Memory B cell (primary cell): ENCODE results near the gene CCDC39.
"Not testable (repeated sequence)": the region's sequence is repeated elsewhere in the genome, so short reads cannot be mapped to it uniquely, and the experiment has no call there.

Experiments used
- ATAC-seq: fragments of 150-1000 bp; cut with Tn5 transposase; 2 replicates; pipeline ENCODE4 v1.10.0; 2021; ENCODE audit warnings: low read depth, mild to moderate bottlenecking, moderate library complexity
- DNase-seq, 2 donors: peaks; one replicate each; pipeline ENCODE4 v3.0.0; 2022; ENCODE audit warnings: low spot score in 2 of 2
- H3K27ac Mint-ChIP-seq: one replicate; pipeline ENCODE4 v1.8.0; 2022; ENCODE audit warnings: mild to moderate bottlenecking, moderate library complexity, mixed read lengths
- H3K27me3 Mint-ChIP-seq: one replicate; pipeline ENCODE4 v1.8.0; 2022; ENCODE audit warnings: mixed read lengths
- H3K36me3 Mint-ChIP-seq: one replicate; pipeline ENCODE4 v1.8.0; 2022; ENCODE audit warnings: mild to moderate bottlenecking, mixed read lengths
- H3K4me1 Mint-ChIP-seq: one replicate; pipeline ENCODE4 v1.8.0; 2022; ENCODE audit warnings: mixed read lengths
- H3K4me3 Mint-ChIP-seq: one replicate; pipeline ENCODE4 v1.8.0; 2022; ENCODE audit warnings: mild to moderate bottlenecking, moderate library complexity, mixed read lengths
- H3K9me3 Mint-ChIP-seq: one replicate; pipeline ENCODE4 v1.8.0; 2022; ENCODE audit warnings: mixed read lengths

Gene CCDC39

GRCh38 chr3:180657094-180657493, 22.2 kb downstream of the CCDC39 start:
- H3K4me1 Mint-ChIP-seq: no peaks in the 10 kb centered on the region
- H3K9me3 Mint-ChIP-seq: no peaks in the 10 kb centered on the region
- no peak overlapping the region for H3K4me3 Mint-ChIP-seq
- DNase-seq (no peak), ATAC-seq (no peak)
- H3K36me3 Mint-ChIP-seq: no peaks in the 10 kb centered on the region
- H3K27ac Mint-ChIP-seq: no peak overlapping the region
- no peaks in the 10 kb centered on the region for H3K27me3 Mint-ChIP-seq

DNA sequence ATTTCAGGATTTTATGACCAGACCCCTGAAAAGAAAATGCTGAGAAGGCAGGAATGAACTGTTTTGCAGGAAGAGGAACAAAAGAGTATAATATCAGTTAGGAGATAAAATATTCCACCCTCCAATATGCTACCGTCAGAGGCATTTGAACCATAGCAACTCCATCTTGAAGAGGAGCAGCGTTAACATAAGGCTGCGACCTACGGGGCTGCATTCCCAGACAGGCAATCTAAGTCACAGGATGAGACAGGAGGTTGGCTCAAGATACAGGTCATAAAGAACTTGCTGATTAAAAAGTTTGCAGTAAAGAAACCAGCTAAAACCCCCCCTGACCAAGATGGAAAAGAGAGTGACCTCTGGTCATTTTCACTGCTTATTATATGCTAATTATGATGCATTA, 22.9 kb downstream of the CCDC39 start:
- no peaks in the 10 kb centered on the region for H3K4me1 Mint-ChIP-seq
- H3K4me3 Mint-ChIP-seq: no peak overlapping the region
- H3K27me3 Mint-ChIP-seq: no peaks in the 10 kb centered on the region
- ATAC-seq (no peak), DNase-seq (no peak)
- H3K27ac Mint-ChIP-seq: no peak overlapping the region
- H3K36me3 Mint-ChIP-seq: no peaks in the 10 kb centered on the region
- no peaks in the 10 kb centered on the region for H3K9me3 Mint-ChIP-seq

DNA sequence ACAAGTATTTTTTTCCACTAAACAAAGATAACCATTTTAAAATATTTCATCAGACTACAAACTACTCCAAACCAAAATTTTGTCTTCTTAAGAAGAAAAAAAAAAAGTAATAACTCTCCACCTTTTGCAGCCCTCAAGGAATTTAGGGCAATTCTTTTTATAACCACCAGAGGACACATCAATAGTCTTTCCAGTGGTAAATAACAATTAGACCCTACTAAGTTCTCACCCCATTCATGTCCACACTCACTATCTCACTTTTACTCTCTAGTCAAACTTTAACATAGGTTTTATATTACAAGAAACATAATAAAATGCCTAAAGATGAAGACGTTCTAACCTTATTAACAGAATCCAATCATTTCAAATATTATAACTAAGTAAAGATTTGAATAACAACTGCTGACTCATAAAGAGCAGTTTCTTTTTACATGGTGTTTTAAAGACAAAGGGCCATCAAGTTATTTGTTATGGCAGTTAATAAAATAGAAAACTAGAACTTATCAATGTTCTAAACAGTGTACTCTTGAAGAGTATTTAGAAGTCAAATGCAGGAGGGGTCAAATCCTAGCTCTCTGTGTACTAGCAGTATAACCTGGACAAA, 33.0 kb downstream of the CCDC39 start:
- Mint-ChIP-seq H3K27me3 (peaks cover 11% of the 10 kb centered on the region), H3K9me3 (no peaks in the 10 kb centered on the region), H3K4me1 (no peaks in the 10 kb centered on the region), H3K4me3 (no peak overlapping the region), H3K36me3 (no peaks in the 10 kb centered on the region), H3K27ac (no peak overlapping the region)
- DNase-seq (no peak), ATAC-seq (no peak)

- peaks cover 10% of the 10 kb centered on the region for H3K27me3 Mint-ChIP-seq
- DNase-seq: no peak
- H3K9me3 Mint-ChIP-seq: no peaks in the 10 kb centered on the region
- H3K27ac Mint-ChIP-seq: no peak overlapping the region
- no peaks in the 10 kb centered on the region for H3K36me3 Mint-ChIP-seq
- no peak overlapping the region for H3K4me3 Mint-ChIP-seq
- H3K4me1 Mint-ChIP-seq: no peaks in the 10 kb centered on the region
- no peak for ATAC-seq
These were observed 38.3 kb downstream of the CCDC39 start for GRCh38 chr3:180640987-180641386.

- Mint-ChIP-seq H3K27ac (no peak overlapping the region), H3K36me3 (no peaks in the 10 kb centered on the region), H3K27me3 (peaks cover 27% of the 10 kb centered on the region), H3K4me3 (no peak overlapping the region), H3K9me3 (no peaks in the 10 kb centered on the region), H3K4me1 (no peaks in the 10 kb centered on the region)
- ATAC-seq (no peak), DNase-seq (no peak)
These were observed 45.6 kb downstream of the CCDC39 start for GRCh38 chr3:180633722-180634121.

GRCh38 chr3:180631317-180631716, 48.0 kb downstream of the CCDC39 start:
- H3K4me1 Mint-ChIP-seq: no peaks in the 10 kb centered on the region
- no peak for ATAC-seq
- no peak overlapping the region for H3K27ac Mint-ChIP-seq
- H3K36me3 Mint-ChIP-seq: no peaks in the 10 kb centered on the region
- peaks cover 27% of the 10 kb centered on the region for H3K27me3 Mint-ChIP-seq
- DNase-seq: no peak
- no peak overlapping the region for H3K4me3 Mint-ChIP-seq
- no peaks in the 10 kb centered on the region for H3K9me3 Mint-ChIP-seq

DNA sequence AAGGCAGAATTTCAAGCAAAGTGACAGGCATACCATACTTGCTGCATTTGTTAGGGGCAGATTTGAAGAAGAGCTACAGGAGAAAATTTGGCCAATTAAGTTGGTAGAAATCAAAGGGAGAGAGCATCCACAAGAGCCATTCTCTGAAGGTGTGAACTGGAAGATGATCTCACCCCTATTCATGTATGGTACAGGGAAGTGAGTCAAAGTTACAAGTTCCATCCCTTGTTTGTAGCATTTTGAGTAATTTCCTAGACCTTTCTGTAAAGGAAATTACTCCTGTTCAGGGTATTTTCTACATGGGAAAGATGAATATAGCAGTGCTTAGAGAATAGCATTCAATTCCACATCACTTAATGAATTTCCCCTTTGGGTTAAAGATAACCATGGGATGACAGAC, 48.9 kb downstream of the CCDC39 start:
- ATAC-seq: no peak
- H3K27ac Mint-ChIP-seq: no peak overlapping the region
- no peak overlapping the region for H3K4me3 Mint-ChIP-seq
- no peaks in the 10 kb centered on the region for H3K9me3 Mint-ChIP-seq
- H3K36me3 Mint-ChIP-seq: peaks cover 7% of the 10 kb centered on the region
- H3K27me3 Mint-ChIP-seq: peaks cover 22% of the 10 kb centered on the region
- no peak for DNase-seq
- no peaks in the 10 kb centered on the region for H3K4me1 Mint-ChIP-seq

GRCh38 chr3:180626844-180627243, 52.4 kb downstream of the CCDC39 start:
- H3K9me3 Mint-ChIP-seq: peaks cover 12% of the 10 kb centered on the region
- peaks cover 28% of the 10 kb centered on the region for H3K36me3 Mint-ChIP-seq
- H3K27ac Mint-ChIP-seq: no peak overlapping the region
- no peak for ATAC-seq
- no peak for DNase-seq
- H3K4me3 Mint-ChIP-seq: no peak overlapping the region
- H3K27me3 Mint-ChIP-seq: no peaks in the 10 kb centered on the region
- peaks cover 6% of the 10 kb centered on the region for H3K4me1 Mint-ChIP-seq

- peaks cover 30% of the 10 kb centered on the region for H3K36me3 Mint-ChIP-seq
- no peaks in the 10 kb centered on the region for H3K27me3 Mint-ChIP-seq
- H3K9me3 Mint-ChIP-seq: peaks cover 14% of the 10 kb centered on the region
- ATAC-seq (no peak), DNase-seq (no peak)
- peaks cover 6% of the 10 kb centered on the region for H3K4me1 Mint-ChIP-seq
- no peak overlapping the region for H3K27ac Mint-ChIP-seq
- H3K4me3 Mint-ChIP-seq: no peak overlapping the region
These were observed 54.6 kb downstream of the CCDC39 start for GRCh38 chr3:180624714-180625113.

GRCh38 chr3:180619723-180620122, 59.6 kb downstream of the CCDC39 start:
- no peak for ATAC-seq
- no peak overlapping the region for H3K27ac Mint-ChIP-seq
- no peak overlapping the region for H3K4me3 Mint-ChIP-seq
- DNase-seq: no peak
- peaks cover 20% of the 10 kb centered on the region for H3K36me3 Mint-ChIP-seq
- no peaks in the 10 kb centered on the region for H3K27me3 Mint-ChIP-seq
- peaks cover 10% of the 10 kb centered on the region for H3K9me3 Mint-ChIP-seq
- H3K4me1 Mint-ChIP-seq: peaks cover 6% of the 10 kb centered on the region

DNA sequence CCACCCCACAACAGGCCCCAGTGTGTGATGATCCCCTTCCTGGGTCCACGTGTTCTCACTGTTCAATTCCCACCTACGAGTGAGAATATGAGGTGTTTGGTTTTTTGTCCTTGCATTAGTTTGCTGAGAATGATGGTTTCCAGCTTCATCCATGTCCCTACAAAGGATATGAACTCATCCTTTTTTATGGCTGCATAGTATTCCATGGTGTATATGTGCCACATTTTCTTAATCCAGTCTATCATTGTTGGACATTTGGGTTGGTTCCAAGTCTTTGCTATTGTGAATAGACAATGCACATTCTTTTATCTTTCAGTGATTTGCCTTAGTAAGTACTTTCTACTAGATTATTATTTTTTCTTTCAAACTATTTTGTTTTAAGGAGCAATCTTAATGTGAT, 60.7 kb downstream of the CCDC39 start:
- peaks cover 11% of the 10 kb centered on the region for H3K36me3 Mint-ChIP-seq
- not testable (repeated sequence) for H3K27ac Mint-ChIP-seq, H3K9me3 Mint-ChIP-seq, ATAC-seq, DNase-seq, H3K4me3 Mint-ChIP-seq, H3K4me1 Mint-ChIP-seq, H3K27me3 Mint-ChIP-seq

GRCh38 chr3:180617049-180617448, 62.2 kb downstream of the CCDC39 start:
- Mint-ChIP-seq H3K27ac (no peak overlapping the region), H3K9me3 (peaks cover 3% of the 10 kb centered on the region), H3K36me3 (peaks cover 14% of the 10 kb centered on the region), H3K4me1 (no peaks in the 10 kb centered on the region), H3K4me3 (no peak overlapping the region), H3K27me3 (no peaks in the 10 kb centered on the region)
- no peak for DNase-seq
- no peak for ATAC-seq

- Mint-ChIP-seq H3K27ac (no peak overlapping the region), H3K36me3 (peaks cover 14% of the 10 kb centered on the region), H3K9me3 (peaks cover 3% of the 10 kb centered on the region), H3K27me3 (no peaks in the 10 kb centered on the region), H3K4me1 (no peaks in the 10 kb centered on the region), H3K4me3 (no peak overlapping the region)
- ATAC-seq: no peak
- no peak for DNase-seq
These were observed 63.3 kb downstream of the CCDC39 start for GRCh38 chr3:180615954-180616353.

DNA sequence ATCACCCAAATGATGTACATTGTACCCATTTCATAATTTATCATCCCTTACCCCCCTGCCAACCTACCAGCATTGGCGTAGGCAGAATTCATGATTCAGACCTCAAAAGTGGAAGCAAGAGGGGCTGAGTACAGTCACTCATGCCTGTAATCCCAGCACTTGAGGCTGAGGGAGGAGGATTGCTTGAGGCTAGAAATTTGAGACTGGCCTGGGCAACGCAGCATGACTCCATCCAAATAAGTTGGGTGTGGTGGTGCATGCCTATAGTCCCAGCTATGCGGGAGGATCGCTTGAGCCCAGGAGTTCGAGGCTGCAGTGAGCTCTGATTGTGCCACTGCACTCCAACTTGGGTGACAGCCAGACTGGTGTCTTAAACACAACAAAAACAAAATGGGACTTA, 66.9 kb downstream of the CCDC39 start:
- ATAC-seq (no peak), DNase-seq (no peak)
- Mint-ChIP-seq H3K4me1 (no peaks in the 10 kb centered on the region), H3K36me3 (peaks cover 25% of the 10 kb centered on the region), H3K9me3 (no peaks in the 10 kb centered on the region), H3K27ac (peak overlapping the region; percentile 11), H3K4me3 (no peak overlapping the region), H3K27me3 (no peaks in the 10 kb centered on the region)

GRCh38 chr3:180611006-180611405, 68.3 kb downstream of the CCDC39 start:
- no peak for DNase-seq
- Mint-ChIP-seq H3K36me3 (peaks cover 32% of the 10 kb centered on the region), H3K27me3 (no peaks in the 10 kb centered on the region), H3K9me3 (no peaks in the 10 kb centered on the region), H3K4me1 (no peaks in the 10 kb centered on the region), H3K27ac (no peak overlapping the region), H3K4me3 (no peak overlapping the region)
- ATAC-seq: no peak
